Renal cortex interstitium (tissue), 11 donors: ENCODE data around the gene PKP3. TPM values are rescaled to one million over a fixed set of nuclear protein-coding genes. Genes with fewer than 3 reads are reported as not detected.

Experiments
- DNase-seq, 11 donors: peaks; one replicate each; pipeline ENCODE4 v3.0.0-alpha.2; 2013; ENCODE audit warnings: low read depth in 9 of 11, low spot score in 4 of 11; ENCODE audit errors: extremely low read depth in 1 of 11
- polyA plus RNA-seq, 3 donors: library from polyadenylated mRNA; unstranded; fragments of 120-200 nt; gene quantifications; one replicate each; pipeline ENCODE4 v1.2.1, GENCODE V29; 2013; ENCODE audit not compliant: insufficient read length in 3 of 3

PKP3 gene
- polyA plus RNA-seq, 3 donors: 3.4 to 5.1 (median 4.6) TPM

- no peak for DNase-seq
Observed at GRCh38 chr11:373716-374551, 20.1 kb upstream of the PKP3 start.

- DNase-seq: no peak
Observed at GRCh38 chr11:375065-376025, 18.7 kb upstream of the PKP3 start.

DNA sequence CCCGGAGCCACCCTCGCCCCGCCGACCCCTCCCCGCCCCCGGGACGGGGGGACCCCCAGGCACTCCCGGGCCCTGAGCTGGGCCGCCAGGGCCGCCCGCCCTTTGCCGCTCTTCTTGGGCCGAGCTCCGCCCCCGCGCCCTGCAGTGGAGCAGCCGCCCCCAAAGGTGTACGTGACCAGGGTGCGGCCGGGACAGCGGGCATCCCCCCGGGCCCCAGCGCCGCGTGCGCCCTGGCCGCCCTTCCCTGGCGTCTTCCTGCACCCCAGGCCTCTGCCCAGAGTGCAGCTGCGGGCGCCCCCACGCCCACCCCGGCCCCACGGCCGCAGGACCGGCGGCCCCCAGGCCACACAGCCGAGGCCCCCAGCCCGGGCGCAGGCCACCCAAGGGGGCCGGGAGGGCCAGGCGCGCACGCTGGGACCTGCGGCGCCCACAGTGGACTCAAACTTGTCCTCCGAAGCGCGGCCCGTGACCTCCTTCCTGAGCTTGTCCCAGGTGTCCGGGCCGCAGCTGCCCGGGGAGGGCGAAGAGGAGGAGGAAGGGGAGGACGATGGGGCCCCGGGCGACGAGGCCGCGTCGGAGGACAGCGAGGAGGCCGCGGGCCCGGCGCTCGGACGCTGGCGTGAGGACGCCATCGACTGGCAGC lies 17.4 kb upstream of the PKP3 start:
- DNase-seq: no peak

DNA sequence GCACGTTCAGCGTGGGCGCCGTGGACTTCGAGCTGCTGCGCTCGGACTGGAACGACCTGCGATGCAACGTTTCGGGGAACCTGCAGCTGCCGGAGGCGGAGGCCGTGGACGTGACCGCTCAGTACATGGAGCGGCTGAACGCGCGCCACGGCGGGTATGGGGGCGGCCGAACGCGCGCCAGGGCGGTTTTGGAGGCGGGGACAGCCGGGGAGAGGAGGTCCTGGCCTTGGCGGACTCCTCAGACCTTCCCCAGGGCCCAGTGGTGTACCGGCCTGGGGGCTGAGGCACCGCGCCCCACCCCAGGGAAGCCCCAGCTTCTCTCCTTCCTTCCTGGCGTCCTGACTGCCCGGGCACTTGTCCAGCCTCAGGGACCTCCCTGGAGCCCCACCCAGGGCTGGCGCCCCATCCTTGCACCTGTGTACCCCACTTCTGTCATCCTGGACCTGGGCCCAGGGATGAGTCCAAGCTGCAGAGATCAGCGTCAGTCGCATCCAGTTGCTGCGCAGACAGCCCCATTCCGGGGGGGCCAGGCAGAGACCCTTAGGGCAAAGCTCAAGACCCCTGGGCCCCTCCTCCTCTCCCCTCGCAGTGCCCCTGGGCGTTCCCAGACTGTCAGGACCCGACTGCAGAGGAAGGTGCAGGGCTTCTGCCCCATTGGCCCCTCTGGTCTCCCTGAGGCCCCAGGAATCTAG lies 16.7 kb upstream of the PKP3 start:
- no peak for DNase-seq

GRCh38 chr11:377883-378500 lies 16.0 kb upstream of the PKP3 start:
- no peak for DNase-seq

- DNase-seq: no peak
Observed at GRCh38 chr11:379205-380094, 14.6 kb upstream of the PKP3 start.

- no peak for DNase-seq
Observed at GRCh38 chr11:380095-380480, 13.9 kb upstream of the PKP3 start.

DNA sequence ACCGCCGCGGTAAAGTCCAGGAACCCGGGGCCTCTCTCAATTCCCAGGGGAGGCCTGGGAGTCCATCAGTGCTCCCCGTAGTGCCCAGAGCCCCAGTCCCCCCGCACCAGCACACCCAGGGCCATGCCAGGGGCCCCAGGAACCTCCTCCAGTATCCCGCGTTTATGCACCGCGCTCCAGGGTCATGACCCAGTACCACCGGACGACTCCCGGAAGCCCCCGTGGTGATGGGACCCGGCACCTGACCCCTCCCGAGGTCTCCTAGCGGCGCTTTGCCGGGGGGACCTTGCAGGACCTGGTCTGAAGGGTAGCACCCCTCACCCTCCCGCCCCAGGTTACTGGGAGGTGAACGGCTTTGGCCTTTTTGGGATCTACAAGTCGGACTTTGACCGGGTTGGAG lies 13.5 kb upstream of the PKP3 start:
- no peak for DNase-seq

DNA sequence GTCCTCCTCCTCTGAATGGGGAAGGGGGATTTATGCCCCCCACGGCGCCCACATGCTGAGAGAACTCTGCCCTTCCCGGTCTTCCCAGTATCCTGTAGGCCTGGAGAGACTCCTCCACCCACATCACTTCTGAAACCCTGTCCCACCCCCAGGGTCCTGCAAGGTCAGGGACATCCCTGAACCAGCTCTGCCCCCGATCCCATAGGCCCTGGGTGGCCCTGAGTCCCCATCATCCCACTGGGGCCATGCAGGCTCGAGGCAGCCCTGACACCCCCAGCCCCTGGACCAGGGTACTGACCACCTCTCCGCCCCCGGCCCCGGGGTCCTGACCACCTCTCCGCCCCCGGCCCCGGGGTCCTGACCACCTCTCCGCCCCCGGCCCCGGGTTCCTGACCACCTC lies 13.0 kb upstream of the PKP3 start:
- DNase-seq: no peak

- no peak for DNase-seq
Observed at GRCh38 chr11:381501-382072, 12.4 kb upstream of the PKP3 start.

DNA sequence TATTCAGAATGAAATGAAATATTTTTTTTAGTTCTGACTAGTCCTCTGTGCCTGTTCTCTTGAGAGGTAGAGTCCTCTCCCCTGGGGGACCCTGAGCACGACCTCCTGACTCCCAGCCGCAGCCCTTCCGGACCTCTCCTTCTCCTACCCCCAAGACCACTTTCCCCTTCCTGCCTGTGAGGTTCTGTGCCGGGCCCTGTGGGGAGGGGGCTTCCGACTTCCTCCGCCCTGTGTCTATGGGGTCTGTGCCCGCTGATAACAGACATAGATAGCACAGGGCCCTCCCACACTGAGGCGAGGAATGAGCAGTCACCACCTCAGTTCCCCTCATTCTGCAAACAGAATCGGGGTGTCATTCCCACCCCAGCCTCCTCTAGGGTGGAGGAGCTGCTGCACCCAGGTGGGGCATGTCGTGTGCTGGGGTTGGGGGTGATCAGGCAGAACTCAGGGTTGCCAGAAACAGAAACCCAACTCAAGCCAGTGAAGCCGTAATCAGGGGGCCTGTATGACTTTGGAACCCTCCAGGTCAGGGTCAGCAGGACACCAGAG lies 11.9 kb upstream of the PKP3 start:
- DNase-seq: no peak

- no peak for DNase-seq
Observed at GRCh38 chr11:383431-383830, 10.6 kb upstream of the PKP3 start.

DNA sequence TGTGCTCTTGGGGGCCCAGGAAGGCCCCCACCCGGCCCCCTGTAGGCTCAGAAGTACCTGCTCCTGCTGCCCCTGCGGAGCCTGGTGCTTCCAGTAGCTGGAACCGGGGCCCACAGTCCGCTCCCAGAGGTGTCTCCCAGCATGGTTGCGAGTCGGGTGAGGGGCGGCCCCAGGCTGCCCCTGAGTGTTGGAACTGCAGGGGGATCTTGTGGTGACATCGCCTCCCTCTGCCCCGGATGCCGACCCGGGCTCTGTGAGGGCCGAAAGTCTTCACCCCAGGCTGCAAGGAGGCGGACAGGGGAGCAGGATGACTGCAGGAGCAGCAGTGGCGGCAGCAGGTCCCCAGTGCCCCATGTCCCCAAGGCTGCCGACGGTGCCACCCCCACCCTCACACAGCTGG lies 9.5 kb upstream of the PKP3 start:
- DNase-seq: no peak

GRCh38 chr11:385594-386351 lies 8.2 kb upstream of the PKP3 start:
- DNase-seq: no peak

- DNase-seq: no peak
Observed at GRCh38 chr11:386483-386882, 7.5 kb upstream of the PKP3 start.

DNA sequence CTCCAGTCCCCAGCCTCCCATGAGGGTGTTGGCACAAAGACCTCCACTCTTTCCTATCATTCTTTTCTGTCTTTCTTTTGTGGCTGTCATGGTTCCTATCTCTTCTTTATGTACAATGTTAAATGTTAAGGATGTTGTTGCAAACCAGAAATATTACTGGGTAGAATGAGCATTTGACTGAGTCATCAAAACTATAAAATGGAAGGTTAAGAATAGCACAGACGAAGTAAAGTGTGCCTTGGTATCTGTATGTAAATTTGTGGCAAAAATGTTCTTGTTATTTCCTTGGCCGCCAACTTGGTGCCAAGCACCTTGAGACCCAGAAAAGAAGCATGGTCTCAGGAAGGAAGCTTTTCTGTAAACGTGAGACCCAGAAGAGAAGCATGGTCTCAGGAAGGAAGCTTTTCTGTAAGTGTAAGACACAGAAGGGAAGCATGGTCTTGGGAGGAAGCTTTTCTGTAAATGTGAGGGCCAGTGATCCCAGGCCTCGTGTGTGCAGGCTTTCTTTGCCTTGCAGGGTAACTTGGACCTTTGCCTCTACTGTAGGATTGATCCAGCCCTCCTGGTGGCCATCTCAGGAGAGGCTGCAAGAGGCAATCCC lies 6.7 kb upstream of the PKP3 start:
- no peak for DNase-seq
